Neural cell (in vitro differentiated cells): ENCODE data around the gene PCSK4. TPM values are rescaled to one million over a fixed set of nuclear protein-coding genes. Genes with fewer than 3 reads are reported as not detected.

Experiments
- H2AFZ ChIP-seq: fragments of 200-600, 300-800 bp; sonication (generic), shearing (Covaris generic); 2 replicates; pipeline ENCODE4 v1.6.0; 2014; ENCODE audit warnings: low read depth, mild to moderate bottlenecking, antibody characterized with exemption, low read length, moderate library complexity
- H3F3A ChIP-seq: fragments of 200-600 bp; shearing (Covaris generic); 2 replicates; pipeline ENCODE4 v1.6.1; 2016; ENCODE audit warnings: mild to moderate bottlenecking, moderate library complexity, mixed read lengths, antibody characterized with exemption, low read length; ENCODE audit not compliant: insufficient read depth, poor library complexity, severe bottlenecking
- H3K27ac ChIP-seq: fragments of 200-600, 300-800 bp; sonication (generic), shearing (Covaris generic); 2 replicates; pipeline ENCODE4 v1.5.1; 2014; ENCODE audit warnings: mild to moderate bottlenecking, low read length, moderate library complexity
- H3K27me3 ChIP-seq: fragments of 300-800, 200-600 bp; sonication (generic), shearing (Covaris generic); 2 replicates; pipeline ENCODE4 v1.6.0; 2014; ENCODE audit warnings: mild to moderate bottlenecking, low read depth, low read length, moderate library complexity; ENCODE audit not compliant: insufficient read depth
- H3K36me3 ChIP-seq: fragments of 300-800, 200-600 bp; sonication (generic), shearing (Covaris generic); 2 replicates; pipeline ENCODE4 v1.5.1; 2014; ENCODE audit warnings: mild to moderate bottlenecking, antibody characterized with exemption, low read length, moderate library complexity; ENCODE audit not compliant: insufficient read depth
- H3K4me2 ChIP-seq: fragments of 300-800, 200-600 bp; sonication (generic), shearing (Covaris generic); 2 replicates; pipeline ENCODE4 v1.6.0; 2014; ENCODE audit warnings: mild to moderate bottlenecking, low read length
- H3K4me3 ChIP-seq: fragments of 300-800, 200-600 bp; sonication (generic), shearing (Covaris generic); 2 replicates; pipeline ENCODE4 v1.5.1; 2014; ENCODE audit warnings: mild to moderate bottlenecking, low read length, moderate library complexity
- H3K79me2 ChIP-seq: fragments of 200-600 bp; shearing (Covaris generic); replicated peaks from 2 replicates; pipeline ENCODE4 v1.6.0; 2014; ENCODE audit warnings: mild to moderate bottlenecking, low read length, moderate library complexity; ENCODE audit not compliant: insufficient read depth
- H3K9ac ChIP-seq: fragments of 300-800, 200-600 bp; sonication (generic), shearing (Covaris generic); 2 replicates; pipeline ENCODE4 v1.6.1; 2016; ENCODE audit warnings: mild to moderate bottlenecking, low read length, mixed read lengths
- H3K9me2 ChIP-seq: fragments of 200-600 bp; shearing (Covaris generic); 2 replicates; pipeline ENCODE4 v1.6.1; 2016; ENCODE audit warnings: mild to moderate bottlenecking, low read length, mixed read lengths; ENCODE audit not compliant: insufficient read depth
- H3K9me3 ChIP-seq: fragments of 200-600, 300-800 bp; sonication (generic), shearing (Covaris generic); 2 replicates; pipeline ENCODE4 v1.6.1; 2016; ENCODE audit warnings: mild to moderate bottlenecking, mixed run types, low read length, moderate library complexity, mixed read lengths
- H4K20me1 ChIP-seq: fragments of 200-600 bp; shearing (Covaris generic); 2 replicates; pipeline ENCODE4 v1.6.1; 2016; ENCODE audit warnings: mild to moderate bottlenecking, mixed run types; ENCODE audit not compliant: insufficient read depth
- CTCF ChIP-seq: fragments of 450-650 bp; IDR thresholded peaks from 2 replicates; pipeline ENCODE4 v1.5.1; 2014; ENCODE audit warnings: antibody characterized with exemption, mild to moderate bottlenecking, moderate library complexity; ENCODE audit not compliant: poor library complexity, severe bottlenecking
- EP300 ChIP-seq: fragments of 450-650 bp; conservative IDR thresholded peaks from 2 replicates; pipeline ENCODE4 v1.6.1; 2014; ENCODE audit warnings: antibody characterized with exemption, mild to moderate bottlenecking, moderate library complexity; ENCODE audit not compliant: poor library complexity, severe bottlenecking
- EZH2 ChIP-seq: fragments of 200-600, 300-800 bp; shearing (Covaris generic), sonication (generic); IDR thresholded peaks from 2 replicates; pipeline ENCODE4 v1.6.1; 2014; ENCODE audit warnings: antibody characterized with exemption, low read length, borderline replicate concordance, mild to moderate bottlenecking; ENCODE audit not compliant: insufficient read depth, poor library complexity, severe bottlenecking
- MXI1 ChIP-seq: fragments of 450-650 bp; conservative IDR thresholded peaks from 2 replicates; pipeline ENCODE4 v1.6.1; 2014; ENCODE audit warnings: antibody characterized with exemption, mild to moderate bottlenecking; ENCODE audit not compliant: poor library complexity, severe bottlenecking
- POLR2AphosphoS5 ChIP-seq: IDR thresholded peaks from 2 replicates; pipeline ENCODE4 v1.6.1; 2012
- RAD21 ChIP-seq: fragments of 450-650 bp; conservative IDR thresholded peaks from 2 replicates; pipeline ENCODE4 v1.6.1; 2014; ENCODE audit warnings: antibody characterized with exemption, mild to moderate bottlenecking, moderate library complexity
- REST ChIP-seq: IDR thresholded peaks from 2 replicates; pipeline ENCODE4 v1.6.1; 2012; ENCODE audit warnings: borderline replicate concordance
- SMC3 ChIP-seq: fragments of 450-650 bp; conservative IDR thresholded peaks from 2 replicates; pipeline ENCODE4 v1.6.1; 2014; ENCODE audit warnings: antibody characterized with exemption, mild to moderate bottlenecking, moderate library complexity; ENCODE audit not compliant: poor library complexity
- TAF1 ChIP-seq: IDR thresholded peaks from 2 replicates; pipeline ENCODE4 v1.6.1; 2012; ENCODE audit warnings: low read depth
- polyA plus RNA-seq: library from polyadenylated mRNA; depleted of rRNA; stranded (reverse); fragments of >200 nt; gene quantifications from 2 replicates; pipeline ENCODE4 v1.2.3, GENCODE V29; 2014

PCSK4 gene
- polyA plus RNA-seq, 1 donor from 2014 or later, result 11.8 TPM

- TF ChIP-seq EZH2 (no peak), SMC3 (no peak)
Measured at GRCh38 chr19:1432507-1432887, 57.7 kb downstream of the PCSK4 start (continued).

- TF ChIP-seq POLR2AphosphoS5 (no peak), EZH2 (no peak), RAD21 (no peak), CTCF (no peak), MXI1 (no peak), EP300 (no peak), SMC3 (no peak), REST (no peak), TAF1 (no peak)
- H3K4me3 ChIP-seq, result no peak overlapping the region
- H3K9me2 ChIP-seq, result no peaks in the 10 kb centered on the region
- no peaks in the 10 kb centered on the region for H3F3A ChIP-seq
- no peak overlapping the region for H3K9ac ChIP-seq
- H3K9me3 ChIP-seq, result no peaks in the 10 kb centered on the region
- no peak overlapping the region for H2AFZ ChIP-seq
- no peaks in the 10 kb centered on the region for H3K36me3 ChIP-seq
- no peak overlapping the region for H3K27ac ChIP-seq
- no peaks in the 10 kb centered on the region for H3K79me2 ChIP-seq
- H3K27me3 ChIP-seq, result no peaks in the 10 kb centered on the region
- no peaks in the 10 kb centered on the region for H4K20me1 ChIP-seq
- H3K4me2 ChIP-seq, result no peak overlapping the region
Measured at GRCh38 chr19:1431759-1432506, 58.2 kb downstream of the PCSK4 start.

Other genes starting within 250 kb of the PCSK4 start
- gene ATP5F1D, start 248.6 kb downstream of the PCSK4 start, polyA plus RNA-seq, result 22.8 and 47.8 TPM in 2 replicates
- 24.8 and 28.3 TPM in 2 replicates for gene MIDN, start 241.8 kb downstream of the PCSK4 start, polyA plus RNA-seq
- gene CIRBP, start 221.0 kb downstream of the PCSK4 start, polyA plus RNA-seq, result 1,663 and 1,665 TPM in 2 replicates
- gene FAM174C, start 214.8 kb downstream of the PCSK4 start, polyA plus RNA-seq, result 21.7 and 28.4 TPM in 2 replicates
- 9.8 and 10.3 TPM in 2 replicates for gene EFNA2, start 204.5 kb downstream of the PCSK4 start, polyA plus RNA-seq
- gene NDUFS7, start 106.4 kb downstream of the PCSK4 start, polyA plus RNA-seq, result 192 and 196 TPM in 2 replicates
- gene GAMT, start 88.8 kb downstream of the PCSK4 start, polyA plus RNA-seq, result 32.5 and 54.1 TPM in 2 replicates
- gene DAZAP1, start 82.8 kb downstream of the PCSK4 start, polyA plus RNA-seq, result 60.5 and 95.2 TPM in 2 replicates
- gene RPS15, start 52.0 kb downstream of the PCSK4 start, polyA plus RNA-seq, result 452 and 591 TPM in 2 replicates
- gene APC2, start 40.2 kb downstream of the PCSK4 start, polyA plus RNA-seq, result 50.5 and 79.7 TPM in 2 replicates
- 80.2 and 108 TPM in 2 replicates for gene C19orf25, start 11.1 kb downstream of the PCSK4 start, polyA plus RNA-seq
- 10.7 and 17.0 TPM in 2 replicates for gene REEP6, start 831 bp upstream of the PCSK4 start, polyA plus RNA-seq
- gene ADAMTSL5, start 22.7 kb upstream of the PCSK4 start, polyA plus RNA-seq, result not detected in 2 replicates
- 3.6 and 7.1 TPM in 2 replicates for gene PLK5, start 33.7 kb upstream of the PCSK4 start, polyA plus RNA-seq
- 18.4 and 20.8 TPM in 2 replicates for gene MEX3D, start 78.0 kb upstream of the PCSK4 start, polyA plus RNA-seq
- gene MBD3, start 102.5 kb upstream of the PCSK4 start, polyA plus RNA-seq, result 80.1 and 102 TPM in 2 replicates
- gene UQCR11, start 115.1 kb upstream of the PCSK4 start, polyA plus RNA-seq, result 204 and 237 TPM in 2 replicates
- 31.7 and 44.9 TPM in 2 replicates for gene TCF3, start 162.3 kb upstream of the PCSK4 start, polyA plus RNA-seq